NCI-H526 (cell line): ENCODE data around the gene MYBPHL.
A peak's percentile ranks its signal among the peaks of the same experiment; 100 is the strongest.

Experiments
- DNase-seq, 2 experiments: peaks; one replicate each; lab custom pipeline; 2025; lab: John Stamatoyannopoulos, UW

The MYBPHL gene

GRCh38 chr1:109306832-109307273 is at the start of gene MYBPHL:
TSS of gene MYBPHL (minus strand) at chr1:109307011. CDS start at chr1:109306991, 20 bp downstream.
- DNase-seq = no peak

GRCh38 chr1:109356505-109356904 is 49.7 kb upstream of the MYBPHL start:
- no peak for DNase-seq

DNA sequence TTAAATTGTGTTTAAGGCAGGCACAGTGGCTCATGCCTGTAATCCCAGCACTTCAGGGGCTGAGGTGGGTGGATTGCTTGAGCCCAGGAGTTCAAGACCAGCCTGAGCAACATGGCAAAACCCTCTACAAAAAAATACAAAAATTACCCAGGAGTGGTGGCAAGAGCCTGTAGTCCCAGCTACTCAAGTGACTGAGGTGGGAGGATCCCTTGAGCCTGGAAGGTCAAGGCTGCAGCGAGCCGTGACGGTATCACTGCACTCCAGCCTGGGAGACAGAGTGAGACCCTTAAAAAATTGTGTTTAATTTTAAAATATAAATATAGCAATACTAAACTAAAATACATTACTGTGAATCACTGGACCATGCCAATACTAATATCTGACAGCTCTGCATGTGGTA is 48.1 kb upstream of the MYBPHL start:
- no peak for DNase-seq

DNA sequence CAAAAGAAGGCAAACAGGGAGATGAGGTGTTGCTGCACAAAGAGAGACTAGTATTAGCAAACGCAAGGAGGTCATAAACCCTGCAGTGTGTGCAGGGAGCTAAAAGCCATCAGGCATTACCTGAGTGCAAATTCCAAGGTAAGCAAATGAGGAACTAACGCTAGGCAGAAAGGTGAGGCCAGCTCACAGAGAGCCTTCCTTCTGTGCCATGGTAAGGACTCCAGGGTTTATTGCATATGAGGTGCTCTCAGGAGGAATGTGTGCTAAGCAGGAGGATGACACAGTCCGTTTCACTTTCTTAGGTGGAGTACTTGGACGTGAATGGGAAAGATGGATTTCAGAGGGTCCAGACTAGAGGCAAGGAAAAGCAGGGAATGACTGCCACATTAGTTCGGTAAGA is 44.6 kb upstream of the MYBPHL start:
- no peak for DNase-seq

- no peak for DNase-seq
These were observed 43.8 kb upstream of the MYBPHL start for GRCh38 chr1:109350655-109351054.

DNA sequence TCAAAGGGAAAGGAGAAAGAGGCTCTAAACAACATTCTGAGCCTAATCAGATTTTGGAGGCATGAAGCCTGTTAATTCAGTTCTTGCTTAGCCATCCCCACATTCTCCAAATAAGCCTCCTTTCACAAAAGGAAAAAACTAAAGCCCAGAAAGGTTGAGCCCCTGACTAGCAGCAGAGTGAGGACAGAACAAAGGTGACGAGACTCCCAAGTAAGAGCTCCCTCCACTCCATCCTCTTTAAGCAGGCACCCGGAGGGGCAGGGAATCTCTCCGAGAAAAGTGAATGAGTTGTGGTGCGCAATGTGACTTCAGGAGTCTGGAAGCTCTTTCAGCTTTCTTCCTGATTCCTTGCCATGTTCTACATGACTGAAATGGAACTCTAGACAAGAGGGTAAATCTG is 43.4 kb upstream of the MYBPHL start:
- no peak for DNase-seq

GRCh38 chr1:109347511-109347910 is 40.7 kb upstream of the MYBPHL start:
- no peak for DNase-seq

- no peak for DNase-seq
These were observed 35.4 kb upstream of the MYBPHL start for GRCh38 chr1:109341944-109342930.

GRCh38 chr1:109338608-109339007 is 31.8 kb upstream of the MYBPHL start:
- DNase-seq = no peak

DNA sequence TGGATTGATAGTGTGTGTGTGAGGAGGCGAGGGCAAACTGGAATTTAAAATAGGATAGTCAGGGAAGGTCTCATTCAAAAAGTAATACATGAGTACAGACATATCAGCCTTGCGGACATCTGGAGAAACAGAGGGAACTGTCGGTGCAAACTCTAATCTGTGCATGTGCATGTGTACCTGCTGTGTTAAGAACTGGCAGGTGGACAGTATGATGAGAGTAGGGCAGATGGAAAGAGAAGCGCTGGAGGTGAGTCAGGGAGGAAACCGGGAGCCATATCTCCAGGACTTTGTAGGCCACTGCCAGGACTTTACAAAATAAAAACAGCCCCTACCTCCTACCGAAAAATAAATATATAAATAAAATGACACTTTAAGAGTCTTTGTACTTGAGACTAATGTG is 31.3 kb upstream of the MYBPHL start:
- no peak for DNase-seq

DNA sequence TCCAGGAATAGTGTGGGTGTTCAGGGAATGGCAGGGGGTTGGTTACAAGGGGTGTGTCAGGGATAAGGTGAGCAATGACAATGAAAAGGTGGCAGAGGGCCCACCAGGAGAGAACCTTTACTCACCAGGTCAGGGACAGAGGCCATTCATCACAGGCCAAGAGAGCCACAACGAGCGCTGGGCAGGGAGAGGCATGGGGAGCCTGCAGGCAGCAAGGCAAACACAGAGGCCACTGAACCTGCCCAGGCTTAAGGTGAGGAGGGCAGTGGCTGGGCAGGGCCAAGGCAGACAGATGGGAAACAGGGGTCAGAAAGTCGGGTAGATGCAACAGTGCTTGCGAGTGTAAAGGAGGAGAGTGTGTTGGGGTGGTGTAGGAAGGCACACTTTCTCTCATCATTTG is 28.3 kb upstream of the MYBPHL start:
- no peak for DNase-seq

- DNase-seq = peak in 1 of 2 experiments; percentile 14
These were observed 24.3 kb upstream of the MYBPHL start for GRCh38 chr1:109331113-109331512.

DNA sequence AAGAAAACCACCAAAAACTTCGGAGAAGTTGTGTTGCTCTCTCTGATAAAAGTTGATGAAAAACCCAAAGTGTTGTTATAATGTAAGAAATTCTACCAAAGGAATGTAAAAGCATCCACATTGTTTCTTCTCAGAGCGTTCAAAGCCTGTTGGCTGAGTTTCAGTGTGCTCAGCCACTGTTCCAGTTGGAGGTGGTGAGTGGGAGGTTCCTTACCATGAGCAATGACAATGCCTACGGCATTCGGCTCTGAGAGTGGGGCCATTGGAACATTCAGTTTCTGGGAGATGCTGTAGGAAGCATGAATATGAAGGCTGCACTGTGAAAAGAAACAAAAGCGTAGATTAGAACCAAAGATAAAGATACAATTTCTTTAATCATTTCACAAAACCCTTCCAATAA is 20.5 kb upstream of the MYBPHL start:
- no peak for DNase-seq

DNA sequence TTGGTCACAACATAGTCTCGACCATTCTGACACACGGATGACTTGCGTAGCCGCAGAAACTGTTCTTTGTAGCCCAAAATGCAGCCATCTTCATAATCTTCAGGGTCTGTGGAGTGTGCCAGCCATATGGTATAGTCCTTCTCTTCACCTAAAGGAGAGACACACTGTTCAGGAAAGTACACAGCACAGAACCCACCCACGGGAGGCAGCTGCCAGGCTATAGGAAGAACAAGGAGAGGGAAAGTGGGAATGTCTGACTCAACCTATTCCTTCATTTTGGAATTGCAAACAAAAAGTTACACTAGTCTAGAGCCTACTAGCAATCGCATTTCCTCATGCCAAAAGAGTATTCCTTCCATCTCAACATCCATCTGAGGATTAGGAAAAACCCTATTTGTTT is 16.2 kb upstream of the MYBPHL start:
- no peak for DNase-seq

DNA sequence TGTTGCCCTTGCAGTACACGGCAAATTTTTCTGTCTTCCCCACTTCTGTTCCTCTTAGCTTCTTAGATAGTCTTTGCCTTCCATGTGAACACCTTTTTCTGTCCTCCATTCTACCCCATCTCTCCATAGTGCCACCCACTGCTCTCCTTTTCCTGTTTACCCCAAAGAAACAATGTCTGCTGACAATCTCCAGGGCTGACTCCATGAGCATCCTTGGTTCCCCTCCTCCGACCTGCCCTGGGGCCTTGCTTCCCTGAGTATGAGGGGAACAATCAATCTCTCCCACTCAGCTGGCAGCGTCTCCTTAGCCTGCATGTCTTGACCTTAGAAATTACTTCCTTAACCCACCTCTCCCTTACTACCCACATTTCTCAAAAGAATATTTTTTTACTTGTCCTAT is 12.3 kb upstream of the MYBPHL start:
- DNase-seq = no peak

DNA sequence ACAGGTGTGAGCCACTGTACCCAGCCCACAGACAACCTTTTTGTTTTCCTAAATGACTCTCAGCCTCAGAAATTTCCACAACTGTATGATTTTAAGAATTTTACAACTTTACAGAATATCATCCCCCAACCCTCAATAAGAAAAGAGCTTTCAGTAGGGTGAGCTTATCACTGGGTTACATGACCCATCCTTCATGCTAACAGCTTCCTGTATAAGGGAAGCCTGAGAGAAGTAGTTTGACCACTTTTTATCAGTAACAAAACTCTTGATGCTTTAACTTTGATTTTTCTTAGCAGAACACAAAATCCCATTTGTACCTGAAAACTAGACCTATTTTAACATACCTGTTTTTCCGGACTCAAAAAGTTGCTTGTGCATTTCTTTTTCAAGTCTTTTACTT is 9.7 kb upstream of the MYBPHL start:
- DNase-seq = no peak

GRCh38 chr1:109315288-109315687 is 8.5 kb upstream of the MYBPHL start:
- DNase-seq = no peak

GRCh38 chr1:109314795-109315194 is 8.0 kb upstream of the MYBPHL start:
- no peak for DNase-seq

DNA sequence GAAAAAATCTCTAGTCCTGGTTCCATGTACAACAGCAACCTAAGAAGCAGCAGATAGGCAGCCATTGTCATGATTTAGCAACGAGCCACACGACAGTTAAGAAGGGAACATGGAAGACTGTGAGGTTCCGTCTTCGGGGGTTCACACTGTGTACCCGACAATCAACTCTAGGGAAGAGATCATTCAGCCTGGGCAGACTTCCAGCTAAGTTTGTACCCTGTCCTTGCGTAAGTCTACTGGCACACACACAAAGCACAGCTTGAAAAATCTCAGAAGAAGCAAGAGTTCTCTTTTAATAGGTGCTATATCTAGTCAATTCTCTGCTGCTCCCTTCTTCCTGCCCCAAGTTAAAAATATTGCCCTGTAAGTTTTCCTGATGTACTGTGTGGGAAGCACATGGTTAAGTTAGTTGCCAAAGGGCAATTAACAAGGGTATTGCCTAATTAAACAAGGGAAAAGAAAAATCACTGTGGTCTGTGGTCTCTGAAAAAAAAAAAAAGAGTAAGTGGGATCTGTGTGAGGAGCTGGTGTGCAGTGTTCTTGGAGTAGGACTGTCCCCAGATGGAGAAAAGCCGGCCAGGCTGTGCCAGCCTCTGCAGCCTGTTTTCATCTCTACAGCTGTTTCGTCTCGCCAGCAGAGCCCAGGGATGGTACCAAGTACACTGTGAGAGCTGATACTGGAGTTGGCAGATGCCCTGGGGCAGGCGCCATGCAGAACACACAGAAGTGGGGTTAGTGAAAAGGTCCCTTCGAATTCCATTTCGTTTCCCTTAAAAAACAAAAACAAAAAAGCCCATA is 6.4 kb upstream of the MYBPHL start:
- DNase-seq = no peak

- DNase-seq = no peak
These were observed 5.4 kb upstream of the MYBPHL start for GRCh38 chr1:109312246-109312645.

GRCh38 chr1:109309347-109309746 is 2.5 kb upstream of the MYBPHL start:
- no peak for DNase-seq

DNA sequence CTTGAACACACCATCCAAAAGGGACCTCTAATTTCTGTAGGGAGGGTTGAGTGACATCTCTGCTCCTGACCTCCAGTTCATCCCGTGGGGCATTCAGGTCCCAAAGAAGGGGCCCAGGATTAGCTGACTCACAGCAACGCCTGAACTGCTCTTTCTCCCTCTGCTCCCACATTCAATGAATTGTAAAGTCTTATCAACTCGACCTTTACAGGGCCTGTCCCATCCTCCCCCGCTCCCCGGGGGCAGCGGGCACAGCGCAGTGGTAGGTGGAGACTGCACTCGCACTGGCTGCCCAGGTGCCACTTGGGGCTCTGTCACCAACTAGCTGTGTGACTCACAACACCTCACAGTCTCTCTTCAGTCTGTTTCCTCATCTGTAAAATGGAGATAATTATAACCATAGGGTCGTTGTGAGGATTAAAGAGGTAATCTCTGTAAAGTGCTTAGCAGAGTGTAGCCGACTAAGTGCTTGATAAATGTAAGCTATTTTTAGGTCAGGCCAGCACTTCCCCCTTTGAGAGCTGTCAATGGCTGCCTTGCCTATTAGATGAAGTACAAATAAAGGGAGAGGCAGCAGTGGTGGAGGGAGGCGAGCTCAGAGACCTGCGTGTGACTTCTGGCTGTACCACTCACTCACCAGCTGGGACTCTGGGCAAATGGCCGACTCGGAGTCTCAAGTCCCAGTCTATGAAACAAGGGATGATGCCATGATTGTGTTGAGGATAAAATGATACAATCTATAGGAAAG is 637 bp upstream of the MYBPHL start:
- no peak for DNase-seq
